Panc1 (cell line): ENCODE measurements around the gene ADGRG2. TPM values are rescaled to one million over a fixed set of nuclear protein-coding genes. Genes with fewer than 3 reads are reported as not detected.

Experiments
- ATAC-seq: fragments of 200-7000 bp; cut with Tn5 transposase; 2 replicates; pipeline ENCODE4 v1.9.1; 2020; ENCODE audit warnings: mild to moderate bottlenecking, moderate library complexity
- BruUV-seq: library from RNA; stranded (reverse); fragments of 400-500 nt; replicated peaks from 2 replicates; lab custom pipeline; 2021; lab: Mats Ljungman, UMichigan
- CTCF ChIA-PET: fragments of 300-600 bp; sonication (Branson Sonifier 250); formaldehyde crosslinking; loops from one replicate; lab custom pipeline; 2022; ENCODE audit warnings: antibody characterized with exemption; lab: Charles Lee
- POLR2A ChIA-PET: fragments of 300-600 bp; sonication (Branson Sonifier 250); formaldehyde crosslinking; loops from one replicate; lab custom pipeline; 2022; ENCODE audit warnings: antibody characterized with exemption; lab: Charles Lee
- DNase-seq: peaks from one replicate; pipeline ENCODE4 v3.0.0-alpha.2; 2010; ENCODE audit warnings: low read depth, low spot score
- H3K27ac ChIP-seq: 2 replicates; pipeline ENCODE4 v1.5.1; 2011; ENCODE audit warnings: mild to moderate bottlenecking, low read length, inconsistent platforms
- H3K27me3 ChIP-seq: fragments of 200-500 bp; sonication (Bioruptor generic); 2 replicates; pipeline ENCODE4 v1.6.0; 2014; ENCODE audit warnings: low read length, inconsistent platforms; ENCODE audit not compliant: control insufficient read depth, insufficient read depth
- H3K36me3 ChIP-seq: fragments of 200-500 bp; sonication (Bioruptor generic); 2 replicates; pipeline ENCODE4 v1.5.1; 2014; ENCODE audit warnings: inconsistent platforms, mild to moderate bottlenecking, low read length, moderate library complexity; ENCODE audit not compliant: control insufficient read depth, insufficient read depth
- H3K4me1 ChIP-seq: 2 replicates; pipeline ENCODE4 v1.5.1; 2011; ENCODE audit warnings: inconsistent platforms, mild to moderate bottlenecking, low read length, moderate library complexity; ENCODE audit not compliant: control insufficient read depth, insufficient read depth
- H3K4me3 ChIP-seq, 2 experiments: 2 replicates each; pipeline ENCODE4 v1.5.1; 2011 to 2012; ENCODE audit warnings: low read depth in 2 of 2, low read length in 2 of 2, mild to moderate bottlenecking in 2 of 2, inconsistent platforms in 1 of 2, moderate library complexity in 1 of 2
- H3K9me3 ChIP-seq: fragments of 200-500 bp; sonication (Bioruptor generic); 2 replicates; pipeline ENCODE4 v1.5.1; 2014; ENCODE audit warnings: low read depth, mild to moderate bottlenecking, inconsistent platforms, low read length, moderate library complexity; ENCODE audit not compliant: control insufficient read depth, insufficient read depth
- CTCF ChIP-seq: fragments of 450-650 bp; IDR thresholded peaks from 2 replicates; pipeline ENCODE4 v1.5.1; 2017; ENCODE audit warnings: mild to moderate bottlenecking
- POLR2AphosphoS5 ChIP-seq: IDR thresholded peaks from 2 replicates; pipeline ENCODE4 v1.6.1; 2012; ENCODE audit warnings: mild to moderate bottlenecking, low read depth, low read length, moderate library complexity
- REST ChIP-seq, 2 experiments: IDR thresholded peaks; 2 replicates each; pipeline ENCODE4 v1.6.1; 2011 to 2012; ENCODE audit warnings: low read depth in 2 of 2, control low read depth in 1 of 2, low read length in 1 of 2, mild to moderate bottlenecking in 1 of 2, moderate library complexity in 1 of 2; ENCODE audit not compliant: insufficient read depth in 1 of 2
- SIN3A ChIP-seq: IDR thresholded peaks from 2 replicates; pipeline ENCODE4 v1.6.1; 2012; ENCODE audit warnings: low read depth, mild to moderate bottlenecking, low read length, moderate library complexity, borderline replicate concordance; ENCODE audit not compliant: insufficient read depth
- TCF7L2 ChIP-seq: IDR thresholded peaks from 2 replicates; pipeline ENCODE4 v1.6.1; 2011; ENCODE audit warnings: mild to moderate bottlenecking, low read depth, low read length, inconsistent platforms
- in situ Hi-C: cut with HindIII; loops from 2 replicates; pipeline ENCODE4 v1.10.0; 2016; ENCODE audit warnings: low sequenced_read_pairs, low pct_unique_long_range_greater_than_20kb
- intact Hi-C: fragments of 100-400 bp; cut with micrococcal nuclease; formaldehyde crosslinking; loops from one replicate; pipeline ENCODE4 v1.10.0; 2022; ENCODE audit not compliant: unreplicated experiment
- total RNA-seq: library from RNA; stranded (reverse); gene quantifications from one replicate; pipeline ENCODE4 v1.2.1, GENCODE V29; 2021; ENCODE audit not compliant: unreplicated experiment

Gene ADGRG2
- total RNA-seq, 1 experiment from 2014 or later: 2.0 TPM

GRCh38 chrX:18945483-18945882 lies 176.8 kb downstream of the ADGRG2 start:
- in situ Hi-C loops: no loop called here

GRCh38 chrX:18944482-18944881 lies 177.8 kb downstream of the ADGRG2 start:
- ChIA-PET POLR2A (no interaction called here), CTCF (no interaction called here)
- BruUV-seq: no TSS peak
- Histone ChIP-seq H3K4me3 (no peak overlapping the region), H3K4me1 (no peaks in the 10 kb centered on the region), H3K27ac (no peak overlapping the region), H3K9me3 (no peaks in the 10 kb centered on the region), H3K36me3 (no peaks in the 10 kb centered on the region), H3K27me3 (no peaks in the 10 kb centered on the region)
- in situ Hi-C loops: no loop called here
- DNase-seq (no peak), ATAC-seq (no peak)
- TF ChIP-seq POLR2AphosphoS5 (no peak), TCF7L2 (no peak), CTCF (no peak)
- intact Hi-C loops: no loop called here

More at GRCh38 chrX:18945483-18945882, 176.8 kb downstream of the ADGRG2 start:
- Histone ChIP-seq H3K27ac (no peak overlapping the region), H3K36me3 (no peaks in the 10 kb centered on the region), H3K4me1 (no peaks in the 10 kb centered on the region), H3K4me3 (no peak overlapping the region), H3K9me3 (no peaks in the 10 kb centered on the region), H3K27me3 (no peaks in the 10 kb centered on the region)
- no peak for ATAC-seq
- no peak for TF ChIP-seq CTCF
- no peak for TF ChIP-seq REST (IDR thresholded peaks at IDR 0.05; ENCODE audit: insufficient read depth in 1 of 2, low read depth in 2 of 2, low read length in 1 of 2)
- TF ChIP-seq SIN3A: no peak
- no peak for TF ChIP-seq TCF7L2
- no peak for TF ChIP-seq POLR2AphosphoS5
- BruUV-seq: no TSS peak
- ChIA-PET POLR2A (no interaction called here), CTCF (no interaction called here)
- no peak for DNase-seq
- intact Hi-C loops: no loop called here
